NCI-H2029 treated with DMSO at 0.1 percent for 48 hours (cell line): ENCODE data around the gene ATRNL1.

Source experiments
- DNase-seq: peaks from one replicate; lab custom pipeline; 2025; lab: John Stamatoyannopoulos, UW

The ATRNL1 gene

GRCh38 chr10:115988380-115988779 is 895.2 kb downstream of the ATRNL1 start:
- DNase-seq, result no peak

- DNase-seq, result no peak
These were observed 896.5 kb downstream of the ATRNL1 start for GRCh38 chr10:115989621-115990020.

GRCh38 chr10:115992236-115992986 is 899.2 kb downstream of the ATRNL1 start:
- no peak for DNase-seq

GRCh38 chr10:115996031-115996430 is 902.9 kb downstream of the ATRNL1 start:
- no peak for DNase-seq

- no peak for DNase-seq
These were observed 905.1 kb downstream of the ATRNL1 start for GRCh38 chr10:115998301-115998700.
